Neural cell (in vitro differentiated cells): ENCODE data around the gene CLSTN1.

ENCODE experiments used
- EZH2 ChIP-seq: fragments of 200-600, 300-800 bp; shearing (Covaris generic), sonication (generic); IDR thresholded peaks from 2 replicates; pipeline ENCODE4 v1.6.1; 2014; ENCODE audit warnings: antibody characterized with exemption, low read length, borderline replicate concordance, mild to moderate bottlenecking; ENCODE audit not compliant: insufficient read depth, poor library complexity, severe bottlenecking
- TF ChIP-seq, protein P1 (sequence below): fragments of 450-650 bp; IDR thresholded peaks from 2 replicates; pipeline ENCODE4 v1.5.1; 2014; ENCODE audit warnings: antibody characterized with exemption, mild to moderate bottlenecking, moderate library complexity; ENCODE audit not compliant: poor library complexity, severe bottlenecking

DNA sequence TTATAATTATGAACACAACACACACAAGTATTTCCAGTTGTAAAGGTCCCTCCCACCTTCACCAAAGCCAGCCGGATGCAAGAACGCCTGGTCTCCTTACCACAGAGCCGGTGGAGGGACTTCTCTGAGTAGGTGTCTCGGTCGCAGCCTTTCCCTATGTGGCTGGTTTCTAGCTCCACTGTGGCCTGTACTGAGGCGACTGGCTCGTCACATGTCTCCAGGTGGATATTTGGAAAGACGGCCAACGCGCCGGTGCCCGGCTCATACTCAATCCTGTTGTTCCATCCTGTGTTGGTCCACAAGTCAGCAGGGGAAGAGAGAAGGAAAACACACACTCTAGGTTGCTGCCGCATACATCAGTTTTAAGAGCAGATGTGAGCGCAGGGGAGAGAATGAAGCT is 74.4 kb downstream of the CLSTN1 start:
- TF ChIP-seq, protein P1, sequence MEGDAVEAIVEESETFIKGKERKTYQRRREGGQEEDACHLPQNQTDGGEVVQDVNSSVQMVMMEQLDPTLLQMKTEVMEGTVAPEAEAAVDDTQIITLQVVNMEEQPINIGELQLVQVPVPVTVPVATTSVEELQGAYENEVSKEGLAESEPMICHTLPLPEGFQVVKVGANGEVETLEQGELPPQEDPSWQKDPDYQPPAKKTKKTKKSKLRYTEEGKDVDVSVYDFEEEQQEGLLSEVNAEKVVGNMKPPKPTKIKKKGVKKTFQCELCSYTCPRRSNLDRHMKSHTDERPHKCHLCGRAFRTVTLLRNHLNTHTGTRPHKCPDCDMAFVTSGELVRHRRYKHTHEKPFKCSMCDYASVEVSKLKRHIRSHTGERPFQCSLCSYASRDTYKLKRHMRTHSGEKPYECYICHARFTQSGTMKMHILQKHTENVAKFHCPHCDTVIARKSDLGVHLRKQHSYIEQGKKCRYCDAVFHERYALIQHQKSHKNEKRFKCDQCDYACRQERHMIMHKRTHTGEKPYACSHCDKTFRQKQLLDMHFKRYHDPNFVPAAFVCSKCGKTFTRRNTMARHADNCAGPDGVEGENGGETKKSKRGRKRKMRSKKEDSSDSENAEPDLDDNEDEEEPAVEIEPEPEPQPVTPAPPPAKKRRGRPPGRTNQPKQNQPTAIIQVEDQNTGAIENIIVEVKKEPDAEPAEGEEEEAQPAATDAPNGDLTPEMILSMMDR, result no peak
- TF ChIP-seq EZH2, result no peak
